ENCODE results near the gene GRIN2C. TPM values are rescaled to one million over a fixed set of nuclear protein-coding genes. Genes with fewer than 3 reads are reported as not detected.

Gene GRIN2C
- total RNA-seq, 1 donor from 2014 or later, result not detected

DNA sequence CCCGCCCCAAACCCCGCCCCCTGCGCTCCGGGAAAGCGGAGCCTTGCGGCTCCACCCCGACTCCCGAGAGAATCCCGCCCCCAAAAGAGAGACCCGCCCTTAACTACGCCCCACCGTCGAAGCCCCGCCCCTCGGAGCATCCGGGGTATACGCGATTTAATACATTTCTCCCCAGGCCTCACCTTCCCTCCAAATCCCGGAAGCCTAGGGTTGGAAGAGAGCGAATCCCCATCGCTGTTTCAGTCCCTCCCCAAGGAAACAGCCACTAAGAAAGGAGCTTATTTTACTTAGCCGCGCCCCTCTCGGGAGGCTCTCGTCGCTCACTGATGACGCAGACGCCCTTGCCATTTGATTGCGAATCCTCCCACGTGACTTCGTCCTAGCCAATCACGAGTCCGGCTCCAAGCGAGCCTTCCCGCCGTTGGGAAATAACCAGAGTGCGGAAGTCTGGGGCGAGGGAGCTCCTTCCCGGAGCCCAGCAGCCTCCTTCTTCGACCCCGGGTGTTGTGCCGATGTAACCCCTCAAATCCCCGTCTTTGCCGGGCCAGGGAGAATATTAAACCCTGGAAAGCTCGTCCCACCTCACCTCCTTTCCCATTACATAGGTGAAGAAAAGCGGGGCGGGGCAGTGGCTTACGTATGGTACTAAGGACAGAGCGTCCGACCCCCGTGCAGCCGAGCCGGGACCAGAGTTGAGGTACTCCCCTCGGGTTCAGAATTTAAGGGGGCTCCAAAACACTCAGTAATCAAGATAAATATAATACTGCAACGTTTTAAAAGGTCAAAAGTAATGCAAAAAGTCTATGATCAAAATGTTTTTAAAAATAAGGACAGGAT is 13.6 kb upstream of the GRIN2C start:
- no peaks in the 10 kb centered on the region for H3K79me2 ChIP-seq (ENCODE audit: low read depth)
- Mint-ChIP-seq H3K36me3 (no peaks in the 10 kb centered on the region), H3K27me3 (ENCODE audit: insufficient read depth, low read depth) (peaks cover 17% of the 10 kb centered on the region), H3K4me3 (peak overlapping the region; percentile 89), H3K4me1 (peaks cover 15% of the 10 kb centered on the region), H3K27ac (peak overlapping the region; percentile 67), H3K9me3 (no peaks in the 10 kb centered on the region)
- H3K4me2 ChIP-seq, result peak overlapping the region; percentile 90
- peak; percentile 100 for DNase-seq (ENCODE audit: low spot score)
- no peaks in the 10 kb centered on the region for H3K36me3 ChIP-seq
- H3K9ac ChIP-seq, result peak overlapping the region; percentile 82
- TF ChIP-seq EZH2phosphoT487 (IDR thresholded peaks at IDR 0.05) (no peak), EZH2 (IDR thresholded peaks at IDR 0.05) (no peak)
- TF ChIP-seq, protein P1, sequence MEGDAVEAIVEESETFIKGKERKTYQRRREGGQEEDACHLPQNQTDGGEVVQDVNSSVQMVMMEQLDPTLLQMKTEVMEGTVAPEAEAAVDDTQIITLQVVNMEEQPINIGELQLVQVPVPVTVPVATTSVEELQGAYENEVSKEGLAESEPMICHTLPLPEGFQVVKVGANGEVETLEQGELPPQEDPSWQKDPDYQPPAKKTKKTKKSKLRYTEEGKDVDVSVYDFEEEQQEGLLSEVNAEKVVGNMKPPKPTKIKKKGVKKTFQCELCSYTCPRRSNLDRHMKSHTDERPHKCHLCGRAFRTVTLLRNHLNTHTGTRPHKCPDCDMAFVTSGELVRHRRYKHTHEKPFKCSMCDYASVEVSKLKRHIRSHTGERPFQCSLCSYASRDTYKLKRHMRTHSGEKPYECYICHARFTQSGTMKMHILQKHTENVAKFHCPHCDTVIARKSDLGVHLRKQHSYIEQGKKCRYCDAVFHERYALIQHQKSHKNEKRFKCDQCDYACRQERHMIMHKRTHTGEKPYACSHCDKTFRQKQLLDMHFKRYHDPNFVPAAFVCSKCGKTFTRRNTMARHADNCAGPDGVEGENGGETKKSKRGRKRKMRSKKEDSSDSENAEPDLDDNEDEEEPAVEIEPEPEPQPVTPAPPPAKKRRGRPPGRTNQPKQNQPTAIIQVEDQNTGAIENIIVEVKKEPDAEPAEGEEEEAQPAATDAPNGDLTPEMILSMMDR (IDR thresholded peaks at IDR 0.05), result no peak
- H3K4me1 ChIP-seq, result peaks cover 5% of the 10 kb centered on the region
- no peaks in the 10 kb centered on the region for H4K20me1 ChIP-seq (ENCODE audit: low read depth)
- H3K27me3 ChIP-seq, result no peaks in the 10 kb centered on the region
- H3K9me3 ChIP-seq (ENCODE audit: low read depth), result no peaks in the 10 kb centered on the region
- H3K27ac ChIP-seq, result no peak overlapping the region
- H3F3A ChIP-seq (ENCODE audit: low read depth), result peaks cover 5% of the 10 kb centered on the region
- H2AFZ ChIP-seq (replicated peaks), result peak overlapping the region; percentile 65
- H3K4me3 ChIP-seq, result peak overlapping the region; percentile 77

DNA sequence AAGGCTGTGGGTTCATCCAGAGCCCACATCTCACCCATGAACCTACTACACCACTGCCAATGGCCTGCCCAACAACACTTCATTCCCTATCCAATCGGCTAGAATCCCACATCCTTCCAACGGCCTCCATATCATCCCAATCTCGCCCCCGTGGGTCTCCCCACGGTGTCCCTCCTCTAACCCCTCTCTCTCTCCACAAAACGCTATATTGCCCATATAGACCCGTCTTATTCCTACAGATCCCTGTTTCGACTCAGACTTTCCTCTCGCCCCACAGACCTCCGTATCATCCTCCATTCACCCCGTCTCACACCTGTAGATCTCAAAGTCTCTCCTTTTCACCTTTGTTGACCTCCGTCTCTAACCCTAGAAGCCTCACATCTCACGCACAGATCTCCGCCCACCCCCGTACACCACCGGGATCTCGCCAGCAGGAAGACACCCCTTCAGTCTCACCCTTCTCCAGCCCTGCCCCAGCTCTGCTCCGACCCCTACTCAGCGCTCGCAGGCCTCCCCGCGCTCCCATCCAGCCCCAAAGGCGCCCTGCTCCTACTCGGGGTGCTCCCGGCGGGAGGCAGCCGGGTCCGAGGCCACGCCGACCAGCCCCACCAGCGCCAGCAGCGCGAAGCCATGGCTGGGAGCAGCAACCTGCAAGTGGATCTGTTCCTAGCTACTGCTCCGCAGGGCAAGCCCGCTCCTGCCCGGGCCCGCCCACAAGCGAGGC is 12.8 kb upstream of the GRIN2C start, which contains the start of gene FDXR:
TSS of gene FDXR (minus strand) at position 682 of the 724 bp plus-strand sequence. CDS start at position 632, 50 bp downstream.
- Histone ChIP-seq H3K36me3 (no peaks in the 10 kb centered on the region), H3F3A (ENCODE audit: low read depth) (peaks cover 5% of the 10 kb centered on the region), H3K4me3 (peak within 1 kb of the TSS; percentile 77), H3K9me3 (ENCODE audit: low read depth) (no peaks in the 10 kb centered on the region), H3K4me1 (peaks cover 5% of the 10 kb centered on the region), H3K9ac (peak within 1 kb of the TSS; percentile 82), H3K4me2 (peak within 1 kb of the TSS; percentile 96), H2AFZ (replicated peaks) (peak within 1 kb of the TSS; percentile 66), H3K79me2 (ENCODE audit: low read depth) (no peaks in the 10 kb centered on the region), H4K20me1 (ENCODE audit: low read depth) (no peaks in the 10 kb centered on the region), H3K27me3 (no peaks in the 10 kb centered on the region), H3K27ac (no peak within 1 kb of the TSS)
- Mint-ChIP-seq H3K9me3 (no peaks in the 10 kb centered on the region), H3K4me3 (peak within 1 kb of the TSS; percentile 89), H3K27ac (peak within 1 kb of the TSS; percentile 67), H3K4me1 (peaks cover 15% of the 10 kb centered on the region), H3K27me3 (ENCODE audit: insufficient read depth, low read depth) (peaks cover 15% of the 10 kb centered on the region), H3K36me3 (no peaks in the 10 kb centered on the region)
- TF ChIP-seq, protein P1 (IDR thresholded peaks at IDR 0.05), result no peak
- no peak for TF ChIP-seq EZH2phosphoT487 (IDR thresholded peaks at IDR 0.05)
- TF ChIP-seq EZH2 (IDR thresholded peaks at IDR 0.05), result no peak
- DNase-seq (ENCODE audit: low spot score), result no peak

DNA sequence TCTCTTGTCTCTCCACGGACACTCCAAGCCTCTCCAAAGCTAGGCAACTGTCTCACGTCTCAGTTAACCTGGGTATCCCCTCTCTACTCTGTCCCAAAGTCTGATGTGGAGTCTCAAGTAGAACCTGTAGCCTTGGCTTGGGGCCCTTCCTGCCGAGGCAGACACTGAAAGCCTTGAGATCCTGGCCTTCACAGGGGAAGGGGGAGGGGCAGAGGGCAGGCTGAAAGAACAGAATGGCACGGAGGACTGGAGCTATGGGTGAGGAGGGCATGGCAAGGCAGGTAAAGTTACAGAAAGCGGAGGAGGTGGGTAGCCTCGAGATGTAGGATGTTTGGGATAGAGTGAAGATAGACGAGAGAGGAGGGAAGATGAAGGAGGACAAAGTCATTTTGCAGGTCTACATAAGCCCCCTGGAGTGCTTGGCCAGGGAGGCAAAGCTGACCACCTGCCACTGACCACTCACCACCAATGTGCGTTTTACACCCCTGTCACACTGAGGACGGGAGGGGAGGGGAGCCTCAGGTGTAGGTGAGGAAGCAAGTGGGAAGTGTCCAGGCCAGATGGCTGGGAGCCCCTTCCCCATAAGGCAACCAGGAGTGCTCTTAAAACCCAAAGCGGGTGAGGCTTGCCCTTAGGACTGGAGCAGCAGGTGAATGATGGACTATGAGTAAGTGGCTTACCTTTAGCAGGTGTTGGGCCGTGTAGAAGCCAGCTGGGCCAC is 11.8 kb upstream of the GRIN2C start:
- H3F3A ChIP-seq (ENCODE audit: low read depth), result peaks cover 5% of the 10 kb centered on the region
- no peaks in the 10 kb centered on the region for H3K79me2 ChIP-seq (ENCODE audit: low read depth)
- peak overlapping the region; percentile 89 for H3K4me3 Mint-ChIP-seq

More for the DNA sequence above, 11.8 kb upstream of the GRIN2C start:
- H3K36me3 ChIP-seq, result no peaks in the 10 kb centered on the region
- H3K4me2 ChIP-seq, result peak overlapping the region; percentile 96
- H3K27me3 ChIP-seq, result no peaks in the 10 kb centered on the region
- Mint-ChIP-seq H3K9me3 (no peaks in the 10 kb centered on the region), H3K27me3 (ENCODE audit: insufficient read depth, low read depth) (peaks cover 17% of the 10 kb centered on the region), H3K27ac (no peak overlapping the region), H3K36me3 (no peaks in the 10 kb centered on the region), H3K4me1 (peaks cover 15% of the 10 kb centered on the region)
- no peaks in the 10 kb centered on the region for H4K20me1 ChIP-seq (ENCODE audit: low read depth)
- H3K9ac ChIP-seq, result no peak overlapping the region
- H3K9me3 ChIP-seq (ENCODE audit: low read depth), result no peaks in the 10 kb centered on the region
- no peak overlapping the region for H2AFZ ChIP-seq (replicated peaks)
- H3K4me3 ChIP-seq, result peak overlapping the region; percentile 77
- TF ChIP-seq EZH2phosphoT487 (IDR thresholded peaks at IDR 0.05), result no peak
- TF ChIP-seq EZH2 (IDR thresholded peaks at IDR 0.05), result no peak
- TF ChIP-seq, protein P1 (IDR thresholded peaks at IDR 0.05), result no peak
- no peak for DNase-seq (ENCODE audit: low spot score)
- H3K27ac ChIP-seq, result no peak overlapping the region
- H3K4me1 ChIP-seq, result peaks cover 5% of the 10 kb centered on the region
